CD4-positive, alpha-beta memory T cell (primary cell): ENCODE data around the gene RCBTB1. TPM values are rescaled to one million over a fixed set of nuclear protein-coding genes. Genes with fewer than 3 reads are reported as not detected.
"Not testable (repeated sequence)": the region's sequence is repeated elsewhere in the genome, so short reads cannot be mapped to it uniquely, and the experiment has no call there.

Source experiments
- CTCF ChIA-PET: fragments of 350-600 bp; sonication (Branson Sonifier 250); formaldehyde crosslinking; loops from one replicate; lab custom pipeline; 2021; ENCODE audit warnings: inconsistent platforms; ENCODE audit not compliant: partially characterized antibody; lab: Charles Lee
- POLR2A ChIA-PET: fragments of 350-600 bp; sonication (Branson Sonifier 250); formaldehyde crosslinking; loops from one replicate; lab custom pipeline; 2021; ENCODE audit not compliant: partially characterized antibody; lab: Charles Lee
- DNase-seq, 5 donors: peaks; one replicate each; pipeline versions ENCODE4 v3.0.0 to v3.0.0-alpha.2; 2020 to 2022; ENCODE audit warnings: mixed read lengths in 1 of 5
- H3K27ac ChIP-seq: one replicate; pipeline ENCODE4 v1.7.0; 2013; ENCODE audit warnings: low read depth, low read length
- H3K27me3 ChIP-seq: 2 replicates; pipeline ENCODE4 v1.7.0; 2013; ENCODE audit warnings: mild to moderate bottlenecking, low read length, moderate library complexity; ENCODE audit not compliant: insufficient read depth
- H3K36me3 ChIP-seq: 2 replicates; pipeline ENCODE4 v1.7.0; 2013; ENCODE audit warnings: mild to moderate bottlenecking, low read length, moderate library complexity; ENCODE audit not compliant: insufficient read depth
- H3K4me1 ChIP-seq: 2 replicates; pipeline ENCODE4 v1.7.0; 2013; ENCODE audit warnings: mild to moderate bottlenecking, low read length, moderate library complexity; ENCODE audit not compliant: insufficient read depth
- H3K4me3 ChIP-seq, 2 donors: one replicate each; pipeline ENCODE4 v1.7.0; 2013; ENCODE audit warnings: low read length in 2 of 2, mild to moderate bottlenecking in 1 of 2
- H3K9me3 ChIP-seq, 2 donors: one replicate each; pipeline ENCODE4 v1.7.0; 2013; ENCODE audit warnings: low read length in 2 of 2, control low read depth in 1 of 2; ENCODE audit not compliant: control insufficient read depth in 1 of 2
- H3K27ac Mint-ChIP-seq, 7 donors: one replicate each; pipeline ENCODE4 v1.8.0; 2020 to 2021; ENCODE audit warnings: mixed read lengths in 7 of 7, mild to moderate bottlenecking in 6 of 7, inconsistent platforms in 3 of 7, moderate library complexity in 3 of 7
- H3K27me3 Mint-ChIP-seq, 2 donors: one replicate each; pipeline ENCODE4 v1.8.0; 2020 to 2021; ENCODE audit warnings: mixed read lengths in 2 of 2
- H3K36me3 Mint-ChIP-seq, 2 donors: one replicate each; pipeline ENCODE4 v1.8.0; 2020 to 2021; ENCODE audit warnings: mixed read lengths in 2 of 2, inconsistent platforms in 1 of 2, mild to moderate bottlenecking in 1 of 2
- H3K4me1 Mint-ChIP-seq, 4 donors: one replicate each; pipeline ENCODE4 v1.8.0; 2020 to 2021; ENCODE audit warnings: mixed read lengths in 4 of 4, mild to moderate bottlenecking in 1 of 4
- H3K4me3 Mint-ChIP-seq, 8 donors: one replicate each; pipeline ENCODE4 v1.8.0; 2020 to 2021; ENCODE audit warnings: mixed read lengths in 8 of 8, mild to moderate bottlenecking in 7 of 8, moderate library complexity in 6 of 8, inconsistent platforms in 3 of 8
- H3K9me3 Mint-ChIP-seq, 8 donors: one replicate each; pipeline ENCODE4 v1.8.0; 2020 to 2021; ENCODE audit warnings: mixed read lengths in 8 of 8, mild to moderate bottlenecking in 5 of 8, inconsistent platforms in 3 of 8, moderate library complexity in 1 of 8
- intact Hi-C: fragments of 100-400 bp; cut with micrococcal nuclease; formaldehyde crosslinking; loops from one replicate; pipeline ENCODE4 v1.15.1; 2023
- polyA plus RNA-seq, 2 donors: library from polyadenylated mRNA; unstranded; fragments of 300-500 nt; fragmentation: Illumina TruSeq; gene quantifications; one replicate each; pipeline ENCODE4 v1.2.3, GENCODE V29; 2021
- total RNA-seq, 2 experiments: library from RNA; stranded (reverse); gene quantifications; one replicate each; pipeline ENCODE4 v1.2.3, GENCODE V29; 2021

RCBTB1 gene
- total and polyA plus RNA-seq, 4 experiments from 2014 or later, result 11.2 to 21.3 (median 17.4) TPM

- H3K9me3 Mint-ChIP-seq, result no peaks in the 10 kb centered on the region
- H3K27ac Mint-ChIP-seq, result peak overlapping the region; percentile 90 to 99 (median 99)
- peaks cover 44 to 69% (median 54%) of the 10 kb centered on the region in 4 donors for H3K4me1 Mint-ChIP-seq
- H3K27me3 Mint-ChIP-seq, result no peaks in the 10 kb centered on the region
- H3K36me3 ChIP-seq, result peaks cover 7% of the 10 kb centered on the region
- H3K4me3 Mint-ChIP-seq, result peak overlapping the region in 7 of 8 donors; percentile 22 to 78 (median 48)
- H3K4me1 ChIP-seq, result peaks cover 45% of the 10 kb centered on the region
- peaks cover 16 to 48% of the 10 kb centered on the region in 2 donors for H3K36me3 Mint-ChIP-seq
- H3K27me3 ChIP-seq, result no peaks in the 10 kb centered on the region
- H3K27ac ChIP-seq, result peak overlapping the region; percentile 22
- CTCF ChIA-PET, result interaction anchor here (0.7 to 1.1 kb wide), 2 partner anchors 47 to 56 kb away, joined by 3 to 4 read pairs; partner anchors contain the start of genes CAB39L and SETDB2
- POLR2A ChIA-PET, result interaction anchor here (1.0 to 2.5 kb wide), 2 partner anchors 56 to 241 kb away, joined by 3 to 11 read pairs; partner anchors contain the start of genes CAB39L and SETDB2
- peak overlapping the region in 1 of 2 donors; percentile 3 for H3K4me3 ChIP-seq
- DNase-seq, result peak in 1 of 5 donors; percentile 55
- intact Hi-C loops, result loop anchor here (5.0 kb wide), 4 partner anchors 42 to 1952 kb away; partner anchors contain the start of genes CDADC1 and INTS6
- no peaks in the 10 kb centered on the region for H3K9me3 ChIP-seq
Measured at GRCh38 chr13:49499889-49500660, 85.3 kb downstream of the RCBTB1 start.

- H3K27ac Mint-ChIP-seq, result peak overlapping the region; percentile 96 to 99 (median 99)
- ChIA-PET CTCF (no interaction called here), POLR2A (interaction anchor here (3.2 kb wide), 1 partner anchor 53 kb away, joined by 138 read pairs; the partner anchor contains the start of genes CAB39L and SETDB2)
- Histone ChIP-seq H3K27ac (peak overlapping the region; percentile 94), H3K27me3 (no peaks in the 10 kb centered on the region), H3K4me3 (no peak overlapping the region), H3K4me1 (peaks cover 54% of the 10 kb centered on the region), H3K9me3 (no peaks in the 10 kb centered on the region), H3K36me3 (peaks cover 7% of the 10 kb centered on the region)
- peak in 3 of 5 donors; percentile 23 to 30 (median 24) for DNase-seq
- intact Hi-C loops, result loop anchor here (5.0 kb wide), 4 partner anchors 44 to 1954 kb away; partner anchors contain the start of genes CDADC1 and INTS6
- H3K27me3 Mint-ChIP-seq, result no peaks in the 10 kb centered on the region
- H3K36me3 Mint-ChIP-seq, result peaks cover 17 to 41% of the 10 kb centered on the region in 2 donors
- no peaks in the 10 kb centered on the region for H3K9me3 Mint-ChIP-seq
- peak overlapping the region in 5 of 8 donors; percentile 8 to 94 (median 90) for H3K4me3 Mint-ChIP-seq
- H3K4me1 Mint-ChIP-seq, result peaks cover 43 to 72% (median 54%) of the 10 kb centered on the region in 4 donors
Measured at GRCh38 chr13:49498206-49498605, 87.2 kb downstream of the RCBTB1 start.

DNA sequence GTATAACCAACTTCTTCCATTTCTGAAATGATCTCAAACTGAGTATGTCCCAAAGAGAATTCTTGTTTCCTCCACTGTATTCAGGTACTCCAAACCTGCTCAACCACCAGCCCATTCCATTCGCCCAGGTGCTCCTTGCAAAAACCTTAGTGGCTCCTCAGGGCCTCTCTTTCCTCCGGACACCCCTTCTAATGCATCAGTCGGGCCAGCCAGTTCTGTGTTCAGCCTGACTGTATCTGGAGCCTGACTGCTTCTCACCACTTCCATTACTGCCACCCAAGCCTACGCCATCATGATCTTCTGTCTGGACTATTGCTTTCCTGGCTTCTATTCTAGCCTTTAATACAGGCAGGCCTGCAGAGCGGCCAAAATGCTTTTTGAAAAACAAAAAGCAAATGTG lies 88.1 kb downstream of the RCBTB1 start:
- peaks cover 54% of the 10 kb centered on the region for H3K4me1 ChIP-seq
- H3K4me3 Mint-ChIP-seq, result peak overlapping the region; percentile 86 to 95 (median 91)
- intact Hi-C loops, result loop anchor here (2.0 to 5.0 kb wide), 5 partner anchors 45 to 1955 kb away; partner anchors contain the start of genes CDADC1 and INTS6
- peak overlapping the region; percentile 94 for H3K27ac ChIP-seq
- H3K9me3 Mint-ChIP-seq, result no peaks in the 10 kb centered on the region
- H3K27me3 Mint-ChIP-seq, result no peaks in the 10 kb centered on the region
- no peaks in the 10 kb centered on the region for H3K9me3 ChIP-seq
- CTCF ChIA-PET, result interaction anchor here (0.8 to 2.0 kb wide), 2 partner anchors 9 to 16 kb away, joined by 3 to 7 read pairs; no protein-coding TSS in a partner anchor
- H3K36me3 Mint-ChIP-seq, result peaks cover 13 to 37% of the 10 kb centered on the region in 2 donors
- H3K4me3 ChIP-seq, result no peak overlapping the region
- peaks cover 7% of the 10 kb centered on the region for H3K36me3 ChIP-seq
- peak in 1 of 5 donors; percentile 10 for DNase-seq
- POLR2A ChIA-PET, result interaction anchor here (1.4 to 3.2 kb wide), 5 partner anchors 38 to 249 kb away, joined by 4 to 138 read pairs (median 6); partner anchors contain the start of genes CAB39L, CDADC1 and SETDB2
- H3K4me1 Mint-ChIP-seq, result peaks cover 41 to 64% (median 49%) of the 10 kb centered on the region in 4 donors
- no peaks in the 10 kb centered on the region for H3K27me3 ChIP-seq
- peak overlapping the region; percentile 96 to 99 (median 99) for H3K27ac Mint-ChIP-seq

GRCh38 chr13:49496837-49497236 lies 88.5 kb downstream of the RCBTB1 start:
- not testable (repeated sequence) for H3K9me3 Mint-ChIP-seq, H3K27me3 ChIP-seq, H3K27me3 Mint-ChIP-seq, H3K9me3 ChIP-seq, H3K36me3 ChIP-seq
- intact Hi-C loops, result loop anchor here (2.0 to 5.0 kb wide), 5 partner anchors 45 to 1955 kb away; partner anchors contain the start of genes CDADC1 and INTS6
- Mint-ChIP-seq H3K4me1 (peaks cover 41 to 64% (median 49%) of the 10 kb centered on the region in 4 donors), H3K4me3 (peak overlapping the region; percentile 86 to 95 (median 91)), H3K36me3 (peaks cover 13 to 40% of the 10 kb centered on the region in 2 donors), H3K27ac (peak overlapping the region; percentile 96 to 99 (median 99))
- Histone ChIP-seq H3K4me3 (peak overlapping the region in 1 of 2 donors; percentile 62), H3K4me1 (peaks cover 54% of the 10 kb centered on the region), H3K27ac (peak overlapping the region; percentile 94)
- peak; percentile 67 to 81 (median 75) for DNase-seq
- ChIA-PET CTCF (interaction anchor here (0.8 to 2.4 kb wide), 3 partner anchors 9 to 52 kb away, joined by 3 to 22 read pairs (median 7); partner anchors contain the start of genes CAB39L and SETDB2), POLR2A (interaction anchor here (0.8 to 3.7 kb wide), 16 partner anchors 8 to 1459 kb away, joined by 3 to 138 read pairs (median 6); partner anchors contain the start of genes CAB39L, CDADC1, FNDC3A and KPNA3)

GRCh38 chr13:49495783-49496762 lies 89.3 kb downstream of the RCBTB1 start, which contains the start of gene PHF11:
Gene PHF11, plus strand, starts transcription at chr13:49495953. Its CDS starts 49 bp downstream, at chr13:49496002.
- H3K4me3 Mint-ChIP-seq, result peak within 1 kb of the TSS; percentile 98 to 99 (median 98)
- H3K9me3 Mint-ChIP-seq, result no peaks in the 10 kb centered on the region
- intact Hi-C loops, result loop anchor here (1.0 to 5.0 kb wide), 8 partner anchors 46 to 1956 kb away; partner anchors contain the start of genes CAB39L, CDADC1, INTS6 and RCBTB1
- peaks cover 40 to 64% (median 49%) of the 10 kb centered on the region in 4 donors for H3K4me1 Mint-ChIP-seq
- Histone ChIP-seq H3K36me3 (peaks cover 7% of the 10 kb centered on the region), H3K4me3 (peak within 1 kb of the TSS; percentile 58 to 74), H3K4me1 (peaks cover 54% of the 10 kb centered on the region), H3K27me3 (no peaks in the 10 kb centered on the region), H3K9me3 (no peaks in the 10 kb centered on the region), H3K27ac (peak within 1 kb of the TSS; percentile 94)
- ChIA-PET POLR2A (interaction anchor here (0.8 to 3.7 kb wide), 34 partner anchors 9 to 1458 kb away, joined by 3 to 138 read pairs (median 4); partner anchors contain the start of genes CAB39L, CDADC1, EBPL and FNDC3A), CTCF (interaction anchor here (0.8 to 2.4 kb wide), 5 partner anchors 10 to 196 kb away, joined by 3 to 22 read pairs (median 5); partner anchors contain the start of genes CAB39L and SETDB2)
- no peaks in the 10 kb centered on the region for H3K27me3 Mint-ChIP-seq
- peak; percentile 85 to 93 (median 87) for DNase-seq
- peak within 1 kb of the TSS; percentile 99 for H3K27ac Mint-ChIP-seq
- H3K36me3 Mint-ChIP-seq, result peaks cover 13 to 44% of the 10 kb centered on the region in 2 donors
